ENCODE results near the gene SLC15A1.

The SLC15A1 gene

GRCh38 chr13:98752467-98753290 is at the start of gene SLC15A1:
Gene SLC15A1, minus strand, starts transcription at chr13:98752672. Its CDS starts 74 bp downstream, at chr13:98752598.
- no peak for DNase-seq

- DNase-seq, result no peak
These were observed 49.4 kb upstream of the SLC15A1 start for GRCh38 chr13:98801626-98802418.

- no peak for DNase-seq
These were observed 47.6 kb upstream of the SLC15A1 start for GRCh38 chr13:98800078-98800477.

GRCh38 chr13:98798849-98799645 is 46.6 kb upstream of the SLC15A1 start:
- no peak for DNase-seq

- peak; percentile 45 for DNase-seq
These were observed 45.0 kb upstream of the SLC15A1 start for GRCh38 chr13:98797456-98797855.

GRCh38 chr13:98796798-98797197 is 44.3 kb upstream of the SLC15A1 start:
- DNase-seq, result no peak

GRCh38 chr13:98796191-98796590 is 43.7 kb upstream of the SLC15A1 start:
- DNase-seq, result no peak

GRCh38 chr13:98795220-98795619 is 42.7 kb upstream of the SLC15A1 start:
- no peak for DNase-seq

- DNase-seq, result no peak
These were observed 42.0 kb upstream of the SLC15A1 start for GRCh38 chr13:98794498-98794897.

- DNase-seq, result no peak
These were observed 40.5 kb upstream of the SLC15A1 start for GRCh38 chr13:98792785-98793495.

- DNase-seq, result no peak
These were observed 39.8 kb upstream of the SLC15A1 start for GRCh38 chr13:98792321-98792720.

- no peak for DNase-seq
These were observed 39.1 kb upstream of the SLC15A1 start for GRCh38 chr13:98791611-98792010.

- DNase-seq, result no peak
These were observed 35.5 kb upstream of the SLC15A1 start for GRCh38 chr13:98787996-98788395.

- no peak for DNase-seq
These were observed 34.7 kb upstream of the SLC15A1 start for GRCh38 chr13:98787173-98787572.

GRCh38 chr13:98786023-98786422 is 33.6 kb upstream of the SLC15A1 start:
- DNase-seq, result no peak

GRCh38 chr13:98785405-98785804 is 32.9 kb upstream of the SLC15A1 start:
- no peak for DNase-seq

GRCh38 chr13:98784666-98785065 is 32.2 kb upstream of the SLC15A1 start:
- DNase-seq, result no peak

- no peak for DNase-seq
These were observed 31.5 kb upstream of the SLC15A1 start for GRCh38 chr13:98783856-98784478.

- DNase-seq, result no peak
These were observed 30.2 kb upstream of the SLC15A1 start for GRCh38 chr13:98782654-98783053.

- no peak for DNase-seq
These were observed 29.4 kb upstream of the SLC15A1 start for GRCh38 chr13:98781905-98782304.

- no peak for DNase-seq
These were observed 29.0 kb upstream of the SLC15A1 start for GRCh38 chr13:98781470-98781869.

GRCh38 chr13:98781045-98781444 is 28.6 kb upstream of the SLC15A1 start:
- DNase-seq, result no peak
